D721Med (cell line): ENCODE results near the gene TRERF1.

Experiments used
- DNase-seq: peaks from one replicate; pipeline ENCODE4 v3.0.0; 2011; ENCODE audit warnings: low spot score; ENCODE audit not compliant: insufficient read length
- FAIRE-seq: peaks from 2 replicates; lab custom pipeline; 2011; peaks lifted over from hg19 to GRCh38; lab: Jason Lieb, UNC
- TF ChIP-seq, protein P1 (sequence below): IDR thresholded peaks from 2 replicates; pipeline ENCODE4 v1.5.1; 2012; ENCODE audit warnings: mild to moderate bottlenecking, control low read depth; ENCODE audit not compliant: insufficient read depth; ENCODE audit errors: missing control alignments

Gene TRERF1

GRCh38 chr6:42296614-42297013 is 155.1 kb downstream of the TRERF1 start:
- no peak for FAIRE-seq
- TF ChIP-seq, protein P1, sequence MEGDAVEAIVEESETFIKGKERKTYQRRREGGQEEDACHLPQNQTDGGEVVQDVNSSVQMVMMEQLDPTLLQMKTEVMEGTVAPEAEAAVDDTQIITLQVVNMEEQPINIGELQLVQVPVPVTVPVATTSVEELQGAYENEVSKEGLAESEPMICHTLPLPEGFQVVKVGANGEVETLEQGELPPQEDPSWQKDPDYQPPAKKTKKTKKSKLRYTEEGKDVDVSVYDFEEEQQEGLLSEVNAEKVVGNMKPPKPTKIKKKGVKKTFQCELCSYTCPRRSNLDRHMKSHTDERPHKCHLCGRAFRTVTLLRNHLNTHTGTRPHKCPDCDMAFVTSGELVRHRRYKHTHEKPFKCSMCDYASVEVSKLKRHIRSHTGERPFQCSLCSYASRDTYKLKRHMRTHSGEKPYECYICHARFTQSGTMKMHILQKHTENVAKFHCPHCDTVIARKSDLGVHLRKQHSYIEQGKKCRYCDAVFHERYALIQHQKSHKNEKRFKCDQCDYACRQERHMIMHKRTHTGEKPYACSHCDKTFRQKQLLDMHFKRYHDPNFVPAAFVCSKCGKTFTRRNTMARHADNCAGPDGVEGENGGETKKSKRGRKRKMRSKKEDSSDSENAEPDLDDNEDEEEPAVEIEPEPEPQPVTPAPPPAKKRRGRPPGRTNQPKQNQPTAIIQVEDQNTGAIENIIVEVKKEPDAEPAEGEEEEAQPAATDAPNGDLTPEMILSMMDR: no peak
- DNase-seq: no peak

GRCh38 chr6:42295677-42296076 is 156.0 kb downstream of the TRERF1 start:
- TF ChIP-seq, protein P1: no peak
- FAIRE-seq (no peak), DNase-seq (no peak)

DNA sequence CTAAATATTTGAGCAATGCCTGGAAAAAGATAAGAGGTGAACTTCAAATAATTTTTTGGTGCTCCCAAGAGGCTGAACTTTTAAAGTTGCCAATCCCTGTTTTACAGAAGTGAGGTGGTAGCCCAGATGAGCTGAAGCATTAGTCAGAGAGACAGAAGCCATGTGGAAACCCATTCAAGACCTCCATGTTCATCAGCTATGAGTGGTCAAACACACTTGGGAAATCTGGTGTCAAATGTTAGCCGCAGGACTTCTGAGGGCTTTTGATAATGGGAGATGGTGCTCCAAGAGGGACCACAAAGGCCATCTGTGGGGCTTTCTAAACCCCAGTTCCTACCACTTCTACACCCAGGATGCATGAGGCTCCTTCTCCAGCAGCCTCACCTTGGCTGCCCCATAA is 156.5 kb downstream of the TRERF1 start:
- no peak for FAIRE-seq
- DNase-seq: no peak
- TF ChIP-seq, protein P1: no peak

- FAIRE-seq: no peak
- TF ChIP-seq, protein P1: no peak
- no peak for DNase-seq
Observed at GRCh38 chr6:42294759-42295158, 157.0 kb downstream of the TRERF1 start.

DNA sequence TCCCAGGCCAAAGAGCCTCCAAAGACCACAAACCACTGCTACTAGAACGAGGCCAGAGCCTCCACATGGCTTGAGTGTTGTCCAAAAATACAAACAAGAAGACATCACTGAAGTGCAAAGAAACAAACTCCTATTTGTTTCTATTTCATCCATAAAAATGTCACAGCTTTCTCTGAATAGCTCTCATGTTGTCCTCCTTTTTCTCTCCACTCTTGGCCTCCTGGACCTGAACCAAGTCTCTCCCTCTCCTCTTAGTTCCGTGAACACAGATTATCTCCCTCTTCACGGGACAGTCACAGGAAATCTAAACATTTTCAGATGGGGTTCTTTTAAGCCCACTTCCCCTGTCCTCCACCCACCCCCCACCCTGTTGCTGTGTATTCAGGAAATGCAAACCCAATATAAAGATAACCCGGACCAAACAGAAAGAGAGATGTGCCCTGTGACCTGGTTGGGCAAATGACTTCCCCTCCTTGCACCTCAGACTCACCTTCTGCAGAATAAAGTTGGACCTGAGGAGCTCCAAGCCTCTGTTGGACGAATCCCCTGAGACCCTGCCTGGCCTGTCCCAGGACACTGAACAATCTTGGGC is 158.2 kb downstream of the TRERF1 start:
- no peak for DNase-seq
- no peak for FAIRE-seq
- TF ChIP-seq, protein P1: no peak

GRCh38 chr6:42292004-42292740 is 159.6 kb downstream of the TRERF1 start:
- DNase-seq (no peak), FAIRE-seq (no peak)

More at GRCh38 chr6:42292004-42292740, 159.6 kb downstream of the TRERF1 start:
- TF ChIP-seq, protein P1: no peak
